Loucy (cell line): ENCODE results near the gene CCDC187.

Experiments
- CTCF ChIP-seq: fragments of 200-600 bp; sonication (generic); conservative IDR thresholded peaks from 2 replicates; pipeline ENCODE4 v1.5.1; 2014; ENCODE audit warnings: mild to moderate bottlenecking, antibody characterized with exemption, low read length
- EZH2phosphoT487 ChIP-seq: fragments of 200-600 bp; IDR thresholded peaks from 2 replicates; pipeline ENCODE4 v1.6.1; 2018; ENCODE audit warnings: antibody characterized with exemption, mild to moderate bottlenecking, moderate library complexity, borderline replicate concordance

GRCh38 chr9:136219276-136219675 is 84.6 kb downstream of the CCDC187 start:
- TF ChIP-seq CTCF, result no peak
- no peak for TF ChIP-seq EZH2phosphoT487
